ENCODE data around the gene PDRG1. TPM values are rescaled to one million over a fixed set of nuclear protein-coding genes. Genes with fewer than 3 reads are reported as not detected.

PDRG1 gene
- total RNA-seq, 1 donor from 2014 or later = 6.8 TPM

DNA sequence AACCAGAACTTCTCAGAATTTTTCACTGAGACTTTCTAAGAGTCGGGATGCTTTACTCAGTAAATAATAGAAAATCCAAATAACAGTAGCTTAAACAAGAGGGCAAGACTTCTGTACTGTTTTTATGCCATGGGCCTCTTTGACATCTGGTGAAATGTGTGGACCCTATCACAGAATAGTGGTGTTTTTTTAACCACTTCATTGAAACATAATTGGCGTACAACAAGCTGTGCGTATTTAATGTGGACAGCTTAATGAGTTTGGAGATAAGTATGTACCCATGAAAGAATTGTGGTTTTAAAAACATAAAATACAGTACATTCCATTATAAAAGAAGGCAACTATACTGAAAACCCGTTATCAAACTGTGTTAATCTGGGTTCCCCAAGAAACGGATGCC, 37.7 kb downstream of the PDRG1 start:
- DNase-seq (ENCODE audit: low read depth) (no peak), FAIRE-seq (no peak)
- TF ChIP-seq CTCF (IDR thresholded peaks at IDR 0.05; ENCODE audit: insufficient read depth, low read length, severe bottlenecking) = no peak
- Histone ChIP-seq H3K27me3 (ENCODE audit: control insufficient read depth, insufficient read depth, low read length) (no peaks in the 10 kb centered on the region), H3K4me3 (ENCODE audit: low read depth, low read length) (no peak overlapping the region), H3K36me3 (ENCODE audit: control insufficient read depth, insufficient read depth, low read length) (no peaks in the 10 kb centered on the region)

- Histone ChIP-seq H3K36me3 (ENCODE audit: control insufficient read depth, insufficient read depth, low read length) (no peaks in the 10 kb centered on the region), H3K4me3 (ENCODE audit: low read depth, low read length) (no peak overlapping the region), H3K27me3 (ENCODE audit: control insufficient read depth, insufficient read depth, low read length) (no peaks in the 10 kb centered on the region)
- TF ChIP-seq CTCF (IDR thresholded peaks at IDR 0.05; ENCODE audit: insufficient read depth, low read length, severe bottlenecking) = no peak
- FAIRE-seq (no peak), DNase-seq (ENCODE audit: low read depth) (no peak)
Observed at GRCh38 chr20:31913431-31914157, 38.3 kb downstream of the PDRG1 start.

DNA sequence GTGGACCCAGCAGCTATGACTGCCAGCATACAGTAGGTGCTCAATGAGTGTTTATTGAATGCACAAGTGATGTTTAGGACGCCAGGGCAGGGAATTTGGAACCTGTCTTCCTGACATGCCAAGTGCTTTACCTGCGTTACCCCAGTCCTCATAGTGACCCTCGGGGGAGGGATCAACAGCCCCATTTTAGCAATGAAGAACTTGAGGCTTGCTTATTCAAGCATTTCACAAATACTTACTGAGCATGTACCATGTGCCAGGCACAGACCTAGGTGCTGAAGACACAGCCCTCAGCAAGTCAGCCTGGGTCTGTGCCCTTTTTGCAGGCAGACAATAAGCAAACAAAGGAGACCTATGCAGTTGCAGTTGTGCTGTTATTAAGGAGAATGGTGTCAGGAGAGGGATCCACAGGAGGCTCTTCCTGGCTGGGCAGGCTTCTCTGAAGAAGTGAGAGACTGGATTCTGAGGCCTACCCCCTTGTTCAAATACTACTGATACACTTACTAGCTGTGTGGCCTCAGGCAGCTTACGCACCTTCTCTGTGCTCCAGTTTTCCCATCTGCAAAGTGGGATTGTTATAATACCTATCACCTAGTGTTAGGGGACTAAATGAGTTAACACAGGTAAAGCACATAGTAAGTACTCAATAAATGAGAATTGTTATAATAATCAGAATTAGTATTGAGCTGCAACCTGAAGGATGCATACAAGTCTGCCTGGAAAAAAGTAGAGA, 41.6 kb downstream of the PDRG1 start:
- Histone ChIP-seq H3K27me3 (ENCODE audit: control insufficient read depth, insufficient read depth, low read length) (no peaks in the 10 kb centered on the region), H3K36me3 (ENCODE audit: control insufficient read depth, insufficient read depth, low read length) (no peaks in the 10 kb centered on the region), H3K4me3 (ENCODE audit: low read depth, low read length) (no peak overlapping the region)
- DNase-seq (ENCODE audit: low read depth) (no peak), FAIRE-seq (no peak)
- TF ChIP-seq CTCF (IDR thresholded peaks at IDR 0.05; ENCODE audit: insufficient read depth, low read length, severe bottlenecking) = no peak

DNA sequence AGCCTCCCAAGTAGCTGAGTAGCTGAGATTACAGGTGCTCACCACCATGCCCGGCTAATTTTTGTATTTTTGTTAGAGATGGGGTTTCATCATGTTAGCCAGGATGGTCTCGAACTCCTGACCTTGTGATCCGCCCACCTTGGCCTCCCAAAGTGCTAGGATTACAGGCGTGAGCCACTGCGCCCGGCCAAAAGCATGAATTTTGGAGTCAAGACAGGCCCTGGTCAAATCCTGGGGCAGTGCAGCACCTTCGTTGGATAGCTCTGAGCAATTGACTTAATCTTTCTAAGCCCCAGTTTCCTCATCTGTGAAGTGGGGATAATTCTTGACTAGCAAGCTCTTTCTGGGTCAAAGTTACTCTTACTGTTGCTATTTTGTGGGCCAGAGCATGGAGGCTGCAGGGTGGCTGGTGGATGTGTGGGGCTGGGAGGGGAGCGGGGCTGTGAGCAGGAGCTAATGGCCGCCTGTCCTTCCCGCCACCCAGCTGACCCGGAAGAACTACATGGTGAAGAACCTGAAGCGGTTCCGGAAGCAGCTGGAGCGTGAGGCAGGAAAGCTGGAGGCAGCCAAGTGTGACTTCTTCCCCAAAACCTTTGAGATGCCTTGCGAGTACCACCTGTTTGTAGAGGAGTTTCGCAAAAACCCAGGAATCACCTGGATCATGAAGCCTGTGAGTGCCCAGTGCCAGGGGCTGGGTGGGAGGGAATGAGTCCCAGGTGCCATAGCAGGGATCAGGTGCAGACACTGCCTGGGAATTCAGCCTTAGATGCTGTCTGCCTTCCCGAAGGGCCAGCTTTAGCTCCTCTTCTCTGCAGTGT, 42.4 kb downstream of the PDRG1 start:
- Histone ChIP-seq H3K4me3 (ENCODE audit: low read depth, low read length) (no peak overlapping the region), H3K36me3 (ENCODE audit: control insufficient read depth, insufficient read depth, low read length) (no peaks in the 10 kb centered on the region), H3K27me3 (ENCODE audit: control insufficient read depth, insufficient read depth, low read length) (no peaks in the 10 kb centered on the region)
- DNase-seq (ENCODE audit: low read depth) = no peak
- TF ChIP-seq CTCF (IDR thresholded peaks at IDR 0.05; ENCODE audit: insufficient read depth, low read length, severe bottlenecking) = no peak
- FAIRE-seq = no peak

- Histone ChIP-seq H3K27me3 (ENCODE audit: control insufficient read depth, insufficient read depth, low read length) (no peaks in the 10 kb centered on the region), H3K36me3 (ENCODE audit: control insufficient read depth, insufficient read depth, low read length) (no peaks in the 10 kb centered on the region), H3K4me3 (ENCODE audit: low read depth, low read length) (no peak overlapping the region)
- no peak for TF ChIP-seq CTCF (IDR thresholded peaks at IDR 0.05; ENCODE audit: insufficient read depth, low read length, severe bottlenecking)
- DNase-seq (ENCODE audit: low read depth) = no peak
- no peak for FAIRE-seq
Observed at GRCh38 chr20:31908424-31908823, 43.4 kb downstream of the PDRG1 start.

Measured in bronchial epithelial cell (primary cell).